Measurements from ENCODE around the gene RTN4R. TPM values are rescaled to one million over a fixed set of nuclear protein-coding genes. Genes with fewer than 3 reads are reported as not detected.
"Not testable (repeated sequence)": the region's sequence is repeated elsewhere in the genome, so short reads cannot be mapped to it uniquely, and the experiment has no call there.

RTN4R gene
- total RNA-seq, 1 donor from 2014 or later: 38.3 TPM

DNA sequence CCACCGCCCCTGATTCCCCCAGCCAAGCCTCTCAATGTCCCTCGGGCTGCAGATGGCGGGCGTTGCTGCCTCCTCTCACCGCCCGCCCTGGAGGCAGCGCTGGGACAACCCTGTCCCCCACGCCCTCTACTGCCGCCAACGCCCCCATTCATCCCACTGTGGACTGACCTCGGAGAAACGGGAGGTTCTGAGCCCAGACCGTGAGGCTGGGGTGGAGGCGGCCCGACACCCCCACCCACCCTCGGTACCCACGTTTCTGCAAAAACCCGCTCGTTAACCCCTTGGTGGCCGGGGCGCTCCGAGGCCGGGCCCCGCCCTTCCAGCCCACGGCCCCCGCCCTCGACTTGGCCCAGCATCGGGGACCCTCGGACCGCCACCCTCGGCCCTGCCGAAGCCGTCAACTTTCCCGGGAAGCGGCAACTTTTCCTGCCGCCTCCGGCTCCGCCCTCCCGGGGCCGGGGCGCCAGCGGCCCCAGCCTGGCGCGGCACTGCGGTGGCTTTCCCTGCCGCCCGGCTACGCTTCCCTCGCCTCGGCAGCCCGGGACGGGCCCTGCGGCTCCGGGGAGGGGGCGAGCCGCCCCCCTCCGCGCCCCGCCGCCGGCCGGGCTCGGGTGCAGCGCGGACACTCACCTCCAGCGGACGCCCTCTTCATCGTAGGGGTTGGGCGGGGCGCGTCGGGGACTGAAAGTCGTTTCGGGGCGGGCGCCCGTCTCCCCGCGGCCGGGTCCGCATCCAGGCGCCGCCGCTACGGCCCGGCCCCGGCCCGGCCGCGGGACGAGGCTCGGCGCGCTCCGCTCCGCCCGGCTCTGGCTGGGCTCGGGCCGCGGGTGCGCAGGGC is 458 bp downstream of the RTN4R start:
- Mint-ChIP-seq H3K36me3 (ENCODE audit: unreplicated experiment) (no peaks in the 10 kb centered on the region), H3K4me1 (ENCODE audit: low read depth, unreplicated experiment) (peaks cover 22% of the 10 kb centered on the region), H3K4me3 (ENCODE audit: unreplicated experiment) (peak overlapping the region; percentile 57), H3K27ac (ENCODE audit: unreplicated experiment) (no peak overlapping the region), H3K9me3 (ENCODE audit: unreplicated experiment) (peaks cover 7% of the 10 kb centered on the region), H3K27me3 (ENCODE audit: unreplicated experiment) (peaks cover 13% of the 10 kb centered on the region)
- DNase-seq: peak; percentile 66
- TF ChIP-seq, protein P1, sequence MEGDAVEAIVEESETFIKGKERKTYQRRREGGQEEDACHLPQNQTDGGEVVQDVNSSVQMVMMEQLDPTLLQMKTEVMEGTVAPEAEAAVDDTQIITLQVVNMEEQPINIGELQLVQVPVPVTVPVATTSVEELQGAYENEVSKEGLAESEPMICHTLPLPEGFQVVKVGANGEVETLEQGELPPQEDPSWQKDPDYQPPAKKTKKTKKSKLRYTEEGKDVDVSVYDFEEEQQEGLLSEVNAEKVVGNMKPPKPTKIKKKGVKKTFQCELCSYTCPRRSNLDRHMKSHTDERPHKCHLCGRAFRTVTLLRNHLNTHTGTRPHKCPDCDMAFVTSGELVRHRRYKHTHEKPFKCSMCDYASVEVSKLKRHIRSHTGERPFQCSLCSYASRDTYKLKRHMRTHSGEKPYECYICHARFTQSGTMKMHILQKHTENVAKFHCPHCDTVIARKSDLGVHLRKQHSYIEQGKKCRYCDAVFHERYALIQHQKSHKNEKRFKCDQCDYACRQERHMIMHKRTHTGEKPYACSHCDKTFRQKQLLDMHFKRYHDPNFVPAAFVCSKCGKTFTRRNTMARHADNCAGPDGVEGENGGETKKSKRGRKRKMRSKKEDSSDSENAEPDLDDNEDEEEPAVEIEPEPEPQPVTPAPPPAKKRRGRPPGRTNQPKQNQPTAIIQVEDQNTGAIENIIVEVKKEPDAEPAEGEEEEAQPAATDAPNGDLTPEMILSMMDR (IDR thresholded peaks at IDR 0.05; ENCODE audit: partially characterized antibody, unreplicated experiment): no peak

DNA sequence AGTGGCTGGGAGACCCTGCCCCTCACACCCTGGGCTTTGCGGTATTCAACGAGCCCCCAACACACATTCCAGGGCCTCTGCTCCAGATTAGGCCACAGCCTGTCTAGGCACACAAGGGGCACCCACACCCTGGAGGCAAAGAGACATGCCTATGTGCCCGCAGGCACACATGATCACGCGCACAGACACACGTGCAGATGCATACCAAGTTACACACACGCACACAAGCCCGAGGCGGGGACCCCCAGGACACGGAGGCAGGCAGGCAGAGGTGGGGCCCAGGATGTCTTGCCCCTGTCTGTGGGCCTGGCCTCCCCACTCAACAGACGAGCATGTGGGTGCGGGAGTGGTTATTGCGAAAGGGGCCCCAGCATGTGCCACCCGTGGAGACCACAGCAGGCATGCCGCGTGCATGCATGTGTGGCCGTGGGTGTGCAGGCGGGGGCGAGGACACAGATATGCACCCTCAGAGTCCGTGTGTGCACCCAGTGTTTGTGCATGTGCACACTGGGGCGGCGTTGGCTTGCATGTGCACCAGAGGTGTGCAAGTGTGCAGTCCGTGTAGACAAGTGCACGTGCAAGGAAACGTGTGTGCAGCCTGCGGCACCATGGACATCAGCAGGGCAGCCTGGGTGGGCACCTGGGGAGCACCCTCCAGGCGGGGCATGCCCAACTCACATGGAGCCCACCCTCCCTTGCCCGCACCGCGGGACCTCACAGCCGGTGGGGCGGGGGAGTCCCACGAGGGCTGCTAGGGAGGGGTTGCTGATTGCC is 1.3 kb downstream of the RTN4R start:
- Mint-ChIP-seq H3K4me1 (ENCODE audit: low read depth, unreplicated experiment) (peaks cover 22% of the 10 kb centered on the region), H3K27ac (ENCODE audit: unreplicated experiment) (peak overlapping the region; percentile 68), H3K4me3 (ENCODE audit: unreplicated experiment) (peak overlapping the region; percentile 82)
- not testable (repeated sequence) for H3K27me3 Mint-ChIP-seq (ENCODE audit: unreplicated experiment); DNase-seq; H3K36me3 Mint-ChIP-seq (ENCODE audit: unreplicated experiment); H3K9me3 Mint-ChIP-seq (ENCODE audit: unreplicated experiment)

GRCh38 chr22:20265772-20266666 is 2.1 kb downstream of the RTN4R start:
- H3K9me3 Mint-ChIP-seq (ENCODE audit: unreplicated experiment); H3K27ac Mint-ChIP-seq (ENCODE audit: unreplicated experiment); H3K36me3 Mint-ChIP-seq (ENCODE audit: unreplicated experiment); H3K27me3 Mint-ChIP-seq (ENCODE audit: unreplicated experiment); DNase-seq: not testable (repeated sequence)
- Mint-ChIP-seq H3K4me1 (ENCODE audit: low read depth, unreplicated experiment) (peaks cover 18% of the 10 kb centered on the region), H3K4me3 (ENCODE audit: unreplicated experiment) (peak overlapping the region; percentile 82)

GRCh38 chr22:20264614-20265452 is 3.3 kb downstream of the RTN4R start:
- Mint-ChIP-seq H3K27me3 (ENCODE audit: unreplicated experiment) (peaks cover 4% of the 10 kb centered on the region), H3K9me3 (ENCODE audit: unreplicated experiment) (peaks cover 3% of the 10 kb centered on the region), H3K36me3 (ENCODE audit: unreplicated experiment) (no peaks in the 10 kb centered on the region), H3K4me1 (ENCODE audit: low read depth, unreplicated experiment) (peaks cover 14% of the 10 kb centered on the region), H3K4me3 (ENCODE audit: unreplicated experiment) (peak overlapping the region; percentile 69), H3K27ac (ENCODE audit: unreplicated experiment) (peak overlapping the region; percentile 52)
- TF ChIP-seq, protein P1 (IDR thresholded peaks at IDR 0.05; ENCODE audit: partially characterized antibody, unreplicated experiment): no peak
- DNase-seq: no peak

GRCh38 chr22:20263404-20264281 is 4.5 kb downstream of the RTN4R start:
- DNase-seq; H3K36me3 Mint-ChIP-seq (ENCODE audit: unreplicated experiment); H3K27me3 Mint-ChIP-seq (ENCODE audit: unreplicated experiment); H3K9me3 Mint-ChIP-seq (ENCODE audit: unreplicated experiment); H3K27ac Mint-ChIP-seq (ENCODE audit: unreplicated experiment): not testable (repeated sequence)
- Mint-ChIP-seq H3K4me3 (ENCODE audit: unreplicated experiment) (peak overlapping the region; percentile 69), H3K4me1 (ENCODE audit: low read depth, unreplicated experiment) (peaks cover 13% of the 10 kb centered on the region)
